IPS DF 4.7 (cell line): ENCODE data around the gene CHCHD6.

Experiments
- DNase-seq: peaks from one replicate; pipeline ENCODE4 v3.0.0-alpha.2; 2013; ENCODE audit warnings: low spot score; ENCODE audit errors: extremely low read depth

CHCHD6 gene

DNA sequence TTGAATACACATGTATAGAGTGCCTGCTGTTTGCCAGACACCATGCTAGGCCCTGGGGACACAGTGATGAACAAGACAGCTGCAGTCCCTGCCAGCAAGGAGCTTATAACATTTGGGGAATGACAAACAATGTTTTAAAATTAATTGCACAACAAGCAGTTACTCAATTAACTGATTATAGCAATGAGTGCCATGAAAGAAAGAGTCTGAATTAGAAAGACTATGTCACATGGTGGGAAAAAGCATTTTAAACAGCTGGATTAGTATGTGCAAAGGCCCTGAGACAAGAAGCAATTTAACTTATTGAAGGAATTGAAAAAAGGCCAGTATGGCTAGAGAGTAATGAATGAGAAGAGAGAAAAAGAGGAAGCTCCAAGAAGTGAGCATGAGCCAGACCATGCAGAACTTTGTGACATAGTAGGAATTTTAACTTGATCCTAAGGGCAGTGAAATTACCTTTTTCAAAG is 214.3 kb downstream of the CHCHD6 start:
- no peak for DNase-seq

DNA sequence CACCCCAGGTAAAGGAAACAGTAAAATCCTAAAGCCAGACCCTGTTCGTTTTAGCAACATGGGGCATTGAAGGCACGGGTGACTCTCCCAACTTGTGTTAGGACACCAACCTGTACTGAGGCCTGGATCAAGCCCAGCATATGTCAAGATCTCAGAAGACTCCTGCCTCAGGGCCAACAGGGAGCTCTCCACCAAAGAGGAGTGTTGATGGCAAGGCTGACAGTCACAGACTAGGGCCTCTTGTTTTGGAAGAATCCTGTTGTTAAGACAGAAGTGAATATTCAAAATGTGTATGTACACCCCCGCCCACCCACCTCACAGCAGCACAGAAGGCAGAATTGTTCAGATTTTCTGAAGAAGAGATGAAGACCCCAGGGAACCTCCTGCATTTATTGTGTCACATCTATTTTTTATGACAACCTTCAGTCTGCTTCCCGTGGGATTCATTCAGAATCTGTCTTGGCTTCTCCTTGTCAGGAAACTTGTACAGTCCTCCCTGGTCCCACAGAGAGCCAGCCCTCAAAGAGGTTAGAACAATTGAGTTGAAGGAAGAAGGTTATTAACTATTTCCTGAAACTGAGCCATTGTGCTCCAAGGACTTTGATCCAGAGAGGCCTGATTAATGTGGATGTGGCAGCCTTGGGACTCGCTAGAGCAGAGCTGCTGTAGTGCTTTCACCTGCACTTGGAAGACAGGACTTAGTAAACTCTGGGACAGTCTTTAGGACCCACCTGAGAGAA is 217.2 kb downstream of the CHCHD6 start:
- no peak for DNase-seq

DNA sequence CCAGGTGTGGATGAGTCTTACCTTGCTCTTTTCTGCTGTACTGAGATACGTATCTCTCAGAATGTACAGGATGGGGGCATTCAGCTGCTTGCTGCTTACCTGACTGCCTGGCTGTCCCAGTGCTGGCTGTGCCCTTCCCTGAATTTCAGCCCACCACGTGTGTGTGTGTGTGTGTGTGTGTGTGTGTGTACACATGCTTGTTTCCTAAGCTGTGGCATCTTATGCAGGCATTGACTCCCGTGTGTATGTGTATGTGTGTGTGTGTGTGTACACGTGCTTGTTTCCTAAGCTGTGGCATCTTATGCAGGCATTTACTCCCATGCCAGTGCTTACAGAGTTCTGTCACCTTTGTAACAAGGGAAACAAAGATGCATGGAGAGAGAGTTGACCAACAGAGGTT is 218.4 kb downstream of the CHCHD6 start:
- DNase-seq, result no peak

DNA sequence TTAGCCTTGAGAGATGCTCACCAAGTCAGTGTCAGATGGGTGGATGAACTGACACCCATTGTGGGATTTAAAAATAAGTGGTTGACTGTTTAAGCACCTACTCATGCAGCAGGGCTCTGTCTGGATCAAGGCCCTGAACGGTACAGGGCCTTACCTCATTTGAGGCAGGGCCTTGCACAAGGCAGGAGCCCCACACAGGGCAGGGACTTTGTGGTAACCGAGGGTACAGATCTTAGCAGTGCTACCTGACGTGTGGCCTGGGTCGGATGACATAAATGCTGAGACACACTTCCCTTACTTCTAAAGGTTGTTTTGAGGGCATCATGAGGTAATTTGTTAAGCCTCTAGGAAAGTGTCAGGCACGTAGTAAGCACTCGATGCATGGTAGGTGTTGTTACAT is 219.4 kb downstream of the CHCHD6 start:
- no peak for DNase-seq

DNA sequence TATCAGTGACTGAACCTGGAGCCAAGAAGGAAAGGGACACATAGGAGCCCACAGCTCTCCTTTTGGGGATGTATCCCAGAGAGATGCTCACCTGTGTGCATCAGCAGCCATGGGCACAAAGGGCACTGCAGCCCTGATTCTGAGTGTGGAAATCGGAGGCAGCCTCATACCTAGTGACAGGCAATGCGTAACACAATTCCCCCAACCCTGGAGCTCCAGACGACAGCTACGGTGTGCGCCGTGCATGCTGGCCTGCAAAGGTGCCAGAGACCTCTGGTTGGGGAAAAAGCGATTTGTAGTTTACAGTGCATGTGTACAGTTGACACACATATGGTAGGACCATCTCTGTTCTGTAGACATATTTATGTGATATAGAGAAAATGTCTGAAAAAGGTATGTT is 219.9 kb downstream of the CHCHD6 start:
- no peak for DNase-seq

DNA sequence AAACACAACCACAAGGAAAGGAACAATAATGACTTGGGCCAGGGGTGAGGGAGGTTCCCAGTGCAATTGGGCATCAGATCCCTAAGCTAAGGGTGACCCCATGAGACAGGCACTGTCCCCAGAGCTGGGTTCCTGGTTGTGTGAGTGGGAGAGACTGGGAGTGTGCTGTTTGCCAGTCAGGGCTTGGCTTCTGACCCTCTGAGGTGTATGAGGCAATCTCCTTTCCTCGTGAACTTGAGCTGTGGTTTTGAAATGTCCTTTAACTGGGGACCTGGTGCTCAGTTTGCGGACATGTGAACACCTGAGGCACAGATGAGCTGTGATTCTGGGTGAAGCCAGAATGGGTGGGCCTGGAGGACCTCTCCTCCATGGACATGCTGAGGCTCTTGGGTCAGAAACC is 220.4 kb downstream of the CHCHD6 start:
- DNase-seq, result no peak

DNA sequence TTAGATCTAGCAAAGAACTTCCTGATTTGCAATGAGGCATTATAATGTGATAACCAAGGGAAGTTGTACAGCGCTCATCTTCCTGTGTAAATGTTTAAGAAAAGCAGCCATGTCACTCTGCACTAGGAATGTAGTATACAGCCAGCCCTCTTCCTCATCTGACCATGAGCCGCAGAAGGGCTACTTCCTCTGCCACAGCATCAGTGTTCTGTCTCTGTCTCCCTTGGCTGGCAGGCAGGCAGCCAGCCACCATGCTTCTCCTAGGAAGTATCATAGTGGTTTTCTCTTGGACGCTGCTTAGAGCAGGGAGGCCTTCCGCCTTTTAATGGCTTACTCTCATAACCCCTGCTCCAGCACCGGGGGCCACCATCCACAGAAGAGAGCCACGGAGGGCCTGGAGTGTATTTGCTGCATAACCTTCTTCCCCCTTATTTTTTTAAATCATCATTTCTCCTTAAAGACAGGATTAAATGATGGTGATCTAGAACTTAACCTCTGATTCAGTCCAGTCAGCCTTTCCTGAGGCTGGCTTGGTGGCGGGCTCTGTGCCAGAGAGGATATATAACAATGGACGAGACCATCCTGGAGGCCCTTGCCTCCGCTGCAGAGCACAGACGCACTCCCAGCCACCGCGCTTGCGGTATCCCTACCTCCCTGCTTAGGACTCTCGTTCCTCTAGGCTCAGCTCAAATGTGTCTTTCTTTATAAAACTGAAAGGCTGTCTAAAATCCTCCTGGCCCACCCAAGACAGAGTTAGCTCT is 221.6 kb downstream of the CHCHD6 start:
- DNase-seq, result no peak

DNA sequence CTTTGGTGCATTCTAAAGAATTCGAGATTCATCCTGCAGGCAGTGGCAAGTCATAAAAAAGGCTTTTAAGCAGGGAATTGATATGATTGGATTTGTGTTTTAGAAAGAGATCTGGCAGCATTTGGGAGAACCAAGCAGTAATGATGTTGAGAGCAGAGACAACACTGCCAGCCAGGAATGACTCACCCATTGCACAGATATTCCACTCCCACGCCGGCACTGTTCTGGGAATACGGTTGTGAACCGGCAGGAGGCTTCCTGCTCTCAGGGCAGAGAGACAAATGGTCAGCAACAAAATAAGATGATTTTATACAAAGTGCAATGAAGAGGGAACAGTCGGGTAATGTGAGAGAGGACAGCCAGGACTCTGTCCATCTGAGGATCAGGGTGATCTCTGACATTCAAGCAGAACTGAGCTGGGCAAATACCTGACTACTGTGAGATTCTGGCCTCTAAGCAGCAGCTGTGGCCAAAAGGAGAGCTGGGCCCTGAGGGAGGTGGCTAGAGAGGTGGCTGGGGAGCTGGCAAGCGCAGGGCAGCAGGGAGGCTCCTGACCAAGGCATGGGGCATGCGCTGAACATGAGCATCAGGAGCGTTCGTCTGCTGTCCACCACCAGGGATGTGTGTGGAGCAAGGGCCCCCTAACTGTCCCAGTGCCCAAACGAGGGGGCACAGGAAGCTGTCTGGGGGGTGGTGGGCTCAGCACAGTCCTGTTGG is 222.8 kb downstream of the CHCHD6 start:
- DNase-seq, result no peak

DNA sequence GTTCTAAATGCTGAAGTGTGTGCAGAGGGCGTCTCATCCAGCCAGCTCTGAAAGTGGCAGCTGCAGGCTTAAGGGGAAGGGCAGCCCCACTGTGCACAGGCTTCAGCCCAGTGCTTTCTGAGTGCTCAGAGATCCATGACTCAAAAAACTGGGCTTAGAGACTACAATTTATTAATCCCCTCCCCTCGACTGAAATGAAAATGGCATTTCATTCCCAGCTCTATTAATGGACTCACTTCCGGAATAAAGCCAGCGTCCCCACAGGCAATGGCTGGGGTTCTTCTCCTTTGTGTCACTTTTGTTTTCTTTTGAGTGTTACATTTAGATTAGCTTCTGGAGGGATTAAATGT is 223.3 kb downstream of the CHCHD6 start:
- no peak for DNase-seq

DNA sequence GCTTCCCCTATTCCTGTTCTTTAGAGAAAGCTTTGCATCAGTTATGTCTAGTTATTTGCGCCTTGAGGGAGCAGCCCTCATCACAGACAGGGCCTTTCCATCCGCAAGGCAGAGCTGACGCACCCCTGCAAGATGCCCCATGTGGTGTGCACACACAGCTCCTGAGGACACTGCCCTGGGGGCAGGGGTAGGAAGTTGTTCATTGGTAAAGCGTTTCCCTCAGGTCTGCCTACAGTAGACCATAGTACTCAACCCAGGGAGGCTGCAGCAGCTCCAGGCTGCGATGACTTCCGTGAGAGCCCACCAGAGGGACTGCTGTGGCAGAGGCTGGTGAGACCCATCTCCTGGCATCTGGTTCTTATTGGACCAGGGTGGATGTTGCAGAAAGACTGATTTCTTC is 223.8 kb downstream of the CHCHD6 start:
- DNase-seq, result no peak

DNA sequence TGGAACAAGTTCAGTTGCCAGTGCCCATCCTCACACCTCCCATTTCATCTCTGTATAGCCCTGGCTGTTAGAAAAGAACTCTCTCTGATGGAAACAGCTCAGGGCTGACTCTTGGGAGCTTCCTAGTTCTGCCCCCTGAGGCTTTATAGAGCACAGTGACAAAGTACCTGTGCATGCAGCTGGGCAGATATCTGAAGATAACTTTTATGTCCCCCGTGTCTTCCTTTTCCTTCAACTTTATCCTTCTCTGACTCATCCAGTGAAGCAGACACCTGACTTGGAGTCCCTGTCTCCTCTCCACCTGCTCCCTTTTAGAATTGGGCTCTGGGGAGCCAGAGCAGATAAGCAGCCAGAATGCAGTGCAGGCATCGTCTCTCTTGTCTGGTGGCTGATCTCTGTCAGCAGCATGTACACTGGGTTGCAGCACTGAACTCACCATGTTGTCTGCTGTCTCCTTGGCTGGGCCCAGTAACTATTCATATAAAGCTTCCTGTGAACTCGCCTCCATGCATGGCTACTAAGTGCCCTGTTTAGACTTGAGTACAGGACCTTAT is 225.0 kb downstream of the CHCHD6 start:
- no peak for DNase-seq

DNA sequence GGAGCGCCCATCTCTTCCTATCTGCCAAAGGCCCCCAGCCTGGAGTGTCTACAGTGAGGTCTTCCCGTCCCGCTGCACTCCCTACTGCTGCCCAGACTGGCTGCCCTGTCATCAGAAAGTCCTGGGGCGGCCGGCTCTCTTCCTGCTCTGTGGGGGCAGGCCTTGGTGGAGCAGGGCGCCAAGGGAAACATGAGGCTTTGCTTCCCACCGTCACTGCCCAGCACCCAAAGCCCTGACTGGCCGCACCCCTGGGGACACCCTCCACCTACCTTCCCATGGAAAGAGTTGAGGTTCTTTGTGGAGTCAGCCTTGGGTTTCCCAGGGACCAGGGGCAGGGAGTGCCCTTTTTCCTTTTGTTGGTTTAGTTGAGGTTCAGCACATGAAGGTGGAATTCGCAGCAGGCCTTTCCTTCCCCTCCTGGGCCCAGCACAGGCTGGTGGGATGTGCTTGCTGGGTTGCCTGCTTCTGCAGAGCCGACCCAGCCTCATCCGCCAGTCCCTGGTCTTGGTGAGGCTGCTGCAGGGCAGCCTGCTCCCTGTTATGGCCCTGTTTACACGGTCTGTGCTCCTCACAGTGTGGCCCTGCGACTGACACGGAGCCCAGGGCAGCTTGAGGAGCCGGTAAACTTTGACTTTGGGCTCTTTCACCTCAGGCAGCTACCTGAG is 227.0 kb downstream of the CHCHD6 start:
- no peak for DNase-seq

DNA sequence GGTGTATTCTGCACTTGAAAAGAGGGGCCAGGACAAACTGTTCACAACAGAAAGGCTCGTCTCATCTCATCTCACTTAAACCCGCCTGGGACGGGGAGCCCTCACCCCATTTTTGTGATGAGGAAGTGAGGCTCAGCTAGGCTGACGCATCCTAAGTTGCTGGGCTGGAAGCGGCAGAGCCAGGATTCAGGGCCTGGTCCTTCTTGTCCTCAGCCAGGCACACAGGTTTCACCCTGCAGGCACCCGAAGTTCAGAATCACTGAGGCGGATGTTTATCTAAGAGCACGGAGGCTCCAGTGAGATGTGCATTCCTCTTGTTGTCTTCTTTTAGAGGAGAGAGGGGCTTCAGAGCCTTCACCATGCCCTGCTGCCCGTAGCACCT is 227.8 kb downstream of the CHCHD6 start:
- no peak for DNase-seq

DNA sequence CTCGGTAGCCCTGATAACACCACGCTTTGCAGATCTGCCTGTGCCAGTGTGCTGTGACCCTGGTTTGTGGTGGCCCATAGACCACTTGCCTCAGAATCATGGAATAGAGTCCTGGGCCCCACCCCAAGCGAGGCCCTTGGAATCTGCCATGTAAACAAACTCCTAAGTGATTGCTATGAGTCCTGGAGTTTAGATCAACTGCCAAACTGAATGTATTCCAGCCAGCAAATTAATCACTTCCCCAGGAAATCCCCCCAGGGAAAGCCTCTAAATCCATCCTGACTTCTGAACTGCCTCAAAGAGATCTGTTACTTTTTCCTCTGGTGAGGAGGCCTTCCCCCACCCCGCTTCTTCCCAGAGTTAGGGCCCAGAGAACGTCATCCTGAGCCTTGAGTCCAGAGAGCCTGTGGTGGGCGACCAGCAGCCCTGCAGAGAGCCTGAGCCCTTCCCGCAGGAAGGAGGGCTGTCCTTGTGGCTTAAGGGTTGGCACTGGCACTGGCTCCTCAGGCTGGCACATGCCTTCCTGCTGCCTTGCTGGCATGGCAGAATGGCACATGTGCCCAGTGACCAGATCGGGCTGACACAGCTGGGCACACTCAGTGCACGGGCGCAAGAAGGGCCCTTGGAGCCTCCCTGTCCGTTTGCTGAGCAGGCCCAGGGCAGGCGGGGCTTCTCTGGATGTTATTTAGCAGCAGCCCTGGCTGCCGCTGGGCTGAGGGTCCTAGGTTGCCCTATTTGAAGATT is 228.3 kb downstream of the CHCHD6 start:
- DNase-seq, result no peak

DNA sequence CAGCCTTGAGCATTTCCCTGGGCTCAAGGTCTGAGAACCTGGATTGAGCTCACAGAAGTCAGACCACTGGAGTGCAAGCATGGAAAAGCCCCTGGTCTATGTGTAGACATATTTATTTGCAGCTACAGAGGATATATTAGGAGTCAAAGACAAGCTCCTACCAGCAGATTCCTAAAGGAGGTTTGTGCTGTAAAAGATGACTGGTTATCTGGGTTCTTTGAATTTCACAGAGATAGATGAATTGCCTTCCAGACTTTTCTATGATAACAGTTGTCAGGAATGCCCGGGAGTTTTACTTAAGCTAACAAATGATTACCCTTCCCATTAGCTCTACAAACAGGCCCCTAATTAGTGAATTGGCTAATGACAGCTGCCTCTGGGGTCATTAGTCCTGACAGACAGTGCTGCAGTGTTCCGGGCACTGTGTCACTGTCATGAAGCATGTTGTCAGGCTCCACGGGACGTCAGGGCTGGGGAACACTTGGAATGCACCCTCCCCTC is 230.0 kb downstream of the CHCHD6 start:
- DNase-seq, result no peak

DNA sequence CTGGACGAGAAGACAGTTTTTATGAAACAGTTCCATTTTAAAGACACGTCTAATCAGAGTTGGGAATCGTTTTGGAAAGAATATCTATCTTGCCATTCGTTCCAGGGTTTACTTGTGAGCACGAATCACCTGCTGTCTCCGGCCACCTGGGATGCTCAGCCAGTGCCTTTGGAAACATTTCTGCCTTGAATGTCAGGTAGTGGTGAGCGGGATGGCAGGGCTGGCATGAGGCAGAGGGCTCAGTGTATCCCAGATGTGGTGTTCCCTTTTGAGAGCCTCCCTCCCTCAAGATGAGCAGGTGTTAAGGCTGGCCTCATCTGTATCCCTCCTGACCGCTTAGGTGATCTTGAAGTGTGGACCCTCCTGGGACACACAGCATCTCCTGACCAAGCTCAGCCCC is 231.0 kb downstream of the CHCHD6 start:
- no peak for DNase-seq

DNA sequence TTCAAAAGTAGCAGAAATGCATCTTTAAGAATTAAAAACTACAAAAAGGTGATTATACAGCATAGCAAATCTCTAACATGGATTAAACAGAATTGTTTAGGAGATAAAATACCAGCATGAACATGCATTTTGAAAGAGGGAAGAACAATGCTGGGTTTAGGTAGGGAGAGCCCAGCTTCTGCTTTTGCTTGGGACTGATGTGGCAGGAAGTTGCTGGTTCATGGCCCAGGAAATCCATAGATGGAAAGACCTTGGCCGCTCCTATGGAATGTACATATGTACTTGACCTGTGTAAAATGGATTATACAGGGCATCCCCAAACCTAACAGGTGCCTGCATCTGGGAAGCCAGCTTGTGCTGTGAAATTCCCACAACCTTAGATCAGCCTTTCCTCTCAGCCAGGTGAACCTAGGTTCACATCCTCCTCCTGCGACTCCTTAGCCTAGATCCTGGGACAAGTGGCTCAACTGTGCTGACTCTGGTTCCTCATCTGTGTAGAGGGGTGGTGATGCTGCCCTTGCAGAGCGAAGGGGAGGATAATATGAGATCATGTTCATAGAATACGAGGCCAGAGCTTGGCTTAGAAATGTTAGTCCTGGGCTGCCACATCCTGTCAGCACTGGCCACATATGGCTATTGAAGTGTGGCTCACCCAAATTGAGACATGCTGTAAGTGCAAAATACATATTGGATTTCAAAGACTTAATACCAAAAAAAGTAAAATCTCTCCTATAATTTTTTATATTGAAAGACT is 231.9 kb downstream of the CHCHD6 start:
- no peak for DNase-seq

DNA sequence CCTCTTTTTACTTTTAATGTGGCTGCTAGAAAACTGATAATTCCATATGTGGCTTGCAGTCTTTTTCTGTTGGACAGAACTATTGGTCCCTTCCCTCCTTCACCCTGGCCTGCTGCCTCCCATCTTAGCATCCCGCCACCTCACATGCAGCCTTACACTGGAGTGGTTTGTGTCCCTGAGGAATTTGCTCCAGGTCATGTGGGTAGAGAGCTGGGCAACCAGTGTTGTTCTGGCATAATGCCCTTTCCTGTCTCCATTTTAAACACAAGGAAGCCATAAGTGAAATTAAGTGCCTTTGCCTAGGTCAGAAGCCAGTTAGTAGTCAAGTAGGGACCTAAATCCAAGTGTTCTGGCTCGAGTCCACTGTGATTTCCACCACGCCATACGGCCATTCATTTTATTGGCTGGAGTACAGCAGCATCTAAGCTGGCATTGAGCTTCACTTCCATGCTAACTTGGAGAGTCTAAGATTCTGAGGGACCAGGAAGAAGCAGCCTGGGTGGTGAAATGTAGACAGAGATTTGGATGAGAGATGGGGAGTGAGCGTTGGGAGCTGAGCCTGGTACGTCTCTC is 232.9 kb downstream of the CHCHD6 start:
- no peak for DNase-seq

DNA sequence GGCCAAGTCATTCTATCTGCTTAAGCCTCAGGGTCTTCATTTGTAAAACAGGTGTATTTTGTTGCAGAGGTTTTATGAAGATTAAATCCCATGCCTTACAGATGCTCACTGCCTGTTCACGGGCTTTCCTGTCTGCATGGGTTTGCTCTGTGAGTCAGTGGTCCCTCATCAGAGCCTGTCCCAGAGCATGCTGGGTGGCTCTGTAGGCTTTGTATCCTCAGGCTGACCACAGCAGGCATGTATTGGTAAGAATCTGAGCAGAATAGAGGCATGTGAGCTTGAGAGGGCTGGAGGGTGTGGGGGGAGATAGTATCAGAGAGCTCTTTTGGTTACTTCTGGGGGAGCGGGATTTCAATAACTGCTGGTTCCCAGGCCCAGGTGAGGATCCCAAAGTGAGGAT is 233.5 kb downstream of the CHCHD6 start:
- DNase-seq, result no peak

DNA sequence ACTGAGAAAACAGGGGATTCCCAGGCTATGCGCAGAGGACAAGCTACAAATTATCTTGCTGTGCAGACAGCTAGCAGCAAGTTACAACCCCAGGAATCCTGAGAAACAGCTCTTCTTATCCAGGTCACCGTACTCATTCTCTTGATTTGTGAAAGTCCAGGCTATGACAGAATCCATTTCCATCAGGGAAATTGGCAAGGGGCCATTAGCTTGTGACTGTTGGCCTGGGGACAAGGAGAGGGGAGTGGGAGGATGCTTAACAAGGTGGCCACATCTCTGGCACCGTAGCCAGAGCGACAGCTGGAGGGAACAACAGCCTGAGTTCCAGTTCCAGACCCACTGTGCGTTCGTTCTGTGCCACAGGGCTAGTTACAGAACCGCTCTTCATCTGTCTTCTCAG is 233.9 kb downstream of the CHCHD6 start:
- no peak for DNase-seq
